ENCODE data around the gene NECAB2.
"Not testable (repeated sequence)": the region's sequence is repeated elsewhere in the genome, so short reads cannot be mapped to it uniquely, and the experiment has no call there.

NECAB2 gene

GRCh38 chr16:83936581-83937165, 31.4 kb upstream of the NECAB2 start:
- no peak for DNase-seq

- DNase-seq: no peak
Observed at GRCh38 chr16:83937267-83937666, 30.8 kb upstream of the NECAB2 start.

- no peak for DNase-seq
Observed at GRCh38 chr16:83937922-83938885, 29.8 kb upstream of the NECAB2 start.

- no peak for DNase-seq
Observed at GRCh38 chr16:83939266-83939855, 28.7 kb upstream of the NECAB2 start.

- no peak for DNase-seq
Observed at GRCh38 chr16:83940119-83940518, 27.9 kb upstream of the NECAB2 start.

- DNase-seq: no peak
Observed at GRCh38 chr16:83940630-83941378, 27.2 kb upstream of the NECAB2 start.

- DNase-seq: not testable (repeated sequence)
Observed at GRCh38 chr16:83941546-83941945, 26.5 kb upstream of the NECAB2 start.

- DNase-seq: no peak
Observed at GRCh38 chr16:83942074-83942473, 26.0 kb upstream of the NECAB2 start.

- DNase-seq: no peak
Observed at GRCh38 chr16:83942815-83943515, 25.1 kb upstream of the NECAB2 start.

GRCh38 chr16:83943516-83944050, 24.5 kb upstream of the NECAB2 start:
- no peak for DNase-seq

GRCh38 chr16:83945587-83945986, 22.5 kb upstream of the NECAB2 start:
- no peak for DNase-seq

- DNase-seq: no peak
Observed at GRCh38 chr16:83946154-83946780, 21.8 kb upstream of the NECAB2 start.

- DNase-seq: no peak
Observed at GRCh38 chr16:83946781-83947566, 21.1 kb upstream of the NECAB2 start.

- DNase-seq: no peak
Observed at GRCh38 chr16:83947642-83948234, 20.3 kb upstream of the NECAB2 start.

- no peak for DNase-seq
Observed at GRCh38 chr16:83948914-83949723, 18.9 kb upstream of the NECAB2 start.

- DNase-seq: no peak
Observed at GRCh38 chr16:83949724-83950001, 18.4 kb upstream of the NECAB2 start.

GRCh38 chr16:83950862-83951399, 17.1 kb upstream of the NECAB2 start:
- not testable (repeated sequence) for DNase-seq

GRCh38 chr16:83951544-83951943, 16.5 kb upstream of the NECAB2 start:
- no peak for DNase-seq

GRCh38 chr16:83952587-83952939, 15.5 kb upstream of the NECAB2 start:
- no peak for DNase-seq
